ENCODE data around the gene HLA-DPB1.
A peak's percentile ranks its signal among the peaks of the same experiment; 100 is the strongest.

The HLA-DPB1 gene

GRCh38 chr6:33113755-33114154, 38.0 kb downstream of the HLA-DPB1 start:
- H3K4me3 ChIP-seq (ENCODE audit: low read depth, low read length): no peak overlapping the region
- no peak for TF ChIP-seq CTCF (IDR thresholded peaks at IDR 0.05; ENCODE audit: borderline replicate concordance, insufficient read depth, low read depth, low read length)

- no peak for TF ChIP-seq CTCF (IDR thresholded peaks at IDR 0.05; ENCODE audit: borderline replicate concordance, insufficient read depth, low read depth, low read length)
- H3K4me3 ChIP-seq (ENCODE audit: low read depth, low read length): no peak overlapping the region
These were observed 38.6 kb downstream of the HLA-DPB1 start for GRCh38 chr6:33114406-33114805.

GRCh38 chr6:33116417-33116816, 40.6 kb downstream of the HLA-DPB1 start:
- H3K4me3 ChIP-seq (ENCODE audit: low read depth, low read length): no peak overlapping the region
- no peak for TF ChIP-seq CTCF (IDR thresholded peaks at IDR 0.05; ENCODE audit: borderline replicate concordance, insufficient read depth, low read depth, low read length)

GRCh38 chr6:33116841-33117711, 41.3 kb downstream of the HLA-DPB1 start:
- TF ChIP-seq CTCF (IDR thresholded peaks at IDR 0.05; ENCODE audit: borderline replicate concordance, insufficient read depth, low read depth, low read length): no peak
- H3K4me3 ChIP-seq (ENCODE audit: low read depth, low read length): no peak overlapping the region

- no peak overlapping the region for H3K4me3 ChIP-seq (ENCODE audit: low read depth, low read length)
- TF ChIP-seq CTCF (IDR thresholded peaks at IDR 0.05; ENCODE audit: borderline replicate concordance, insufficient read depth, low read depth, low read length): no peak
These were observed 42.1 kb downstream of the HLA-DPB1 start for GRCh38 chr6:33117811-33118277.

- peak; percentile 17; the same call in 1 of the 2 replicates for TF ChIP-seq CTCF (IDR thresholded peaks at IDR 0.05; ENCODE audit: borderline replicate concordance, insufficient read depth, low read depth, low read length)
- H3K4me3 ChIP-seq (ENCODE audit: low read depth, low read length): no peak overlapping the region
These were observed 42.8 kb downstream of the HLA-DPB1 start for GRCh38 chr6:33118525-33119123.

All from GM12875 (cell line).